ENCODE measurements around the gene ZNF365.
A peak's percentile ranks its signal among the peaks of the same experiment; 100 is the strongest.
"Not testable (repeated sequence)": the region's sequence is repeated elsewhere in the genome, so short reads cannot be mapped to it uniquely, and the experiment has no call there.

The ZNF365 gene

GRCh38 chr10:62377966-62378365 is 3.8 kb downstream of the ZNF365 start:
- no peak for DNase-seq (ENCODE audit: low read depth)

- not testable (repeated sequence) for DNase-seq (ENCODE audit: low read depth)
Observed at GRCh38 chr10:62378877-62379276, 4.7 kb downstream of the ZNF365 start.

- DNase-seq (ENCODE audit: low read depth), result no peak
Observed at GRCh38 chr10:62379394-62379793, 5.2 kb downstream of the ZNF365 start.

- DNase-seq (ENCODE audit: low read depth), result peak; percentile 74
Observed at GRCh38 chr10:62380016-62380415, 5.8 kb downstream of the ZNF365 start.

- DNase-seq (ENCODE audit: low read depth), result no peak
Observed at GRCh38 chr10:62381385-62382102, 7.4 kb downstream of the ZNF365 start.

GRCh38 chr10:62382831-62383230 is 8.7 kb downstream of the ZNF365 start:
- no peak for DNase-seq (ENCODE audit: low read depth)

GRCh38 chr10:62384057-62384446 is 9.9 kb downstream of the ZNF365 start:
- no peak for DNase-seq (ENCODE audit: low read depth)

GRCh38 chr10:62384447-62385081 is 10.4 kb downstream of the ZNF365 start:
- DNase-seq (ENCODE audit: low read depth), result no peak

- no peak for DNase-seq (ENCODE audit: low read depth)
Observed at GRCh38 chr10:62386356-62387320, 12.5 kb downstream of the ZNF365 start.

- no peak for DNase-seq (ENCODE audit: low read depth)
Observed at GRCh38 chr10:62388328-62388727, 14.2 kb downstream of the ZNF365 start.

- DNase-seq (ENCODE audit: low read depth), result no peak
Observed at GRCh38 chr10:62390497-62391176, 16.5 kb downstream of the ZNF365 start.

- no peak for DNase-seq (ENCODE audit: low read depth)
Observed at GRCh38 chr10:62393237-62393636, 19.1 kb downstream of the ZNF365 start.

- no peak for DNase-seq (ENCODE audit: low read depth)
Observed at GRCh38 chr10:62394556-62395018, 20.4 kb downstream of the ZNF365 start.

GRCh38 chr10:62395892-62396291 is 21.7 kb downstream of the ZNF365 start:
- DNase-seq (ENCODE audit: low read depth), result no peak

GRCh38 chr10:62396864-62397263 is 22.7 kb downstream of the ZNF365 start:
- DNase-seq (ENCODE audit: low read depth), result no peak

GRCh38 chr10:62399211-62399610 is 25.0 kb downstream of the ZNF365 start:
- DNase-seq (ENCODE audit: low read depth), result no peak

- DNase-seq (ENCODE audit: low read depth), result no peak
Observed at GRCh38 chr10:62402508-62402907, 28.3 kb downstream of the ZNF365 start.

GRCh38 chr10:62410528-62410927 is 36.4 kb downstream of the ZNF365 start:
- not testable (repeated sequence) for DNase-seq (ENCODE audit: low read depth)

- DNase-seq (ENCODE audit: low read depth), result not testable (repeated sequence)
Observed at GRCh38 chr10:62410934-62411333, 36.8 kb downstream of the ZNF365 start.

GRCh38 chr10:62413048-62413447 is 38.9 kb downstream of the ZNF365 start:
- no peak for DNase-seq (ENCODE audit: low read depth)

GRCh38 chr10:62413652-62414051 is 39.5 kb downstream of the ZNF365 start:
- no peak for DNase-seq (ENCODE audit: low read depth)

- no peak for DNase-seq (ENCODE audit: low read depth)
Observed at GRCh38 chr10:62414359-62414758, 40.2 kb downstream of the ZNF365 start.

Measured in HS-5 (cell line).